ENCODE results near the gene PIGB. TPM values are rescaled to one million over a fixed set of nuclear protein-coding genes. Genes with fewer than 3 reads are reported as not detected.

PIGB gene
- total RNA-seq: 8.7 and 9.7 TPM in 2 replicates

DNA sequence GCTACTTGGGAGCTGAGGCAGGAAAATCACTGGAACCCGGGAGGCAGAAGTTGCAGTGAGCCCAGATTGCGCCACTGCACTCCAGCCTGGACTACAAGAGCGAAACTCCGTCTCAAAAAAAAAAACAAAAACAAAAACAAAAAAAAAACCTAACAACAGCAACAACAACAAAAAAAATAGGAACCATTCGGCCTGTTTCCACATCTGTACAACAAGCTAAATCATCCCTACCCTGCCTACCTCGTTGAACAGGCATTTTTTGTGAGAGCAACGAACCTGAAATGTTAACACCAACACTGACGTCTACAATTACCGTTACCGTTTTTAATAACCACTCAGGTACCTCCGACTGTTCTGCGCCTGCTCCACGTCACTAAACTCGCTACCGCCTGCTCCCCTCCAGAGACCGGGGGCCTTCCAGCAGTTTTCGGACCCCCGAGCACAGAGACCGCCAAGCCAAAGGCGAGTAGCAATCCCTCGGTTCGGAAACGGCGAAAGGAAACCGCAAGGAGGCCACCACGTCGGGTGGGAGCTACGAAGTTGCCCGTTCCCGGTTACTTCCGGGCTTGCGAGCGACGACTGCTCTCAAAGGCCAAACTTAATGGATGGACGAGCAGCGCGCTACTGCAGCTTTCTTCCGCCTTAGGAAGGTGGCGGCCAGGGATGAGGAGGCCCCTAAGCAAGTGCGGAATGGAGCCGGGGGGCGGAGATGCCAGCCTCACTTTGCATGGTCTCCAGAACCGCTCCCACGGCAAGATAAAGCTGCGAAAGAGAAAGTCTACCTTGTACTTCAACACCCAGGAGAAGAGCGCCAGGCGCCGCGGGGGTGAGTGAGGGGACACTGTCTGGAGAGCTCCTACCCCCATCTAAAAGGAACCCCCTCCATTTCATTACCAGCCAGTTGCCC is at the start of gene PIGB, which contains the start of gene PIGBOS1:
Gene PIGB (plus strand): TSS at position 635 of the 907 bp plus-strand sequence. CDS start 29 bp downstream, at position 664.
Gene PIGBOS1 (minus strand): TSS at position 536 of the 907 bp plus-strand sequence. CDS start 1,331 bp downstream, outside the sequence.

DNA sequence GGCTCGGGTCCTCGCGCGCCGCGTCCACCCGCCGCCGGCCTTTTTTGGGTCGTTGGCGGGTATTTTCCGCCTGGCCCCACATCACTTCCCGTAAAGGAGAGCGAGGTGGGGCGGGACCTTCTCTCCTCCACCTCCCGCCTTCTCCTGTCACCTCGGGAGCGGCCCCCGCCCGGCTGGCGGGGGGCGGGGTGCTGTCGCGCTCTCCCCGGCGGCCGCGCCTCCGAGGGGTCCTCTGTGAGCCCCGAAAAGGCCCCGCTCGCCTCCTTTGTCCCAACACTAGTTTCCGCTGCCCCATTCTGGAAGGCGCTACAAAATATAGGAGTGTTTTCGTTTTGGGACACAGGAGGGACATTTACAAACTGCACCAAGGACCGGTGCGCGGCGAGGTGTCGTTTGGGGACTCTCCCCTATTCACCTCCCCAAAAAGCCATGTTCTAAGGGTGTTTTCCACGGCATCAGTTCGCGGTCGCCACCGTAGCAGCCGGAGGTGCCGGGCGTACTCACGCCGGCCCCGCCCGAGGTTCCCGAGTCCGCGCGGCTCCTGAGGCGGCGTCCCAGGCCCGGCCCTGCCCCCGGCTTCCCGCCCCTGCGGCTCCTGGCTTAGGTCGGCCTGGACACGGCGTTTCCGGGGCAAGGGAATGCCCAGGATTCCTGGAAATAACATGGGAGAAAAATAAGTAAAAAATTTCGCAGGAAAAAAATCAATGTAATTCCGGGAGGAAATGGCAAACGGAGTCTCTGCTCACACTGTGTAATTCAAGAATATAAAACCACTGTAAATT is 29.1 kb upstream of the PIGB start, which contains the start of gene RAB27A:
Gene RAB27A (minus strand): TSS at position 68 of the 782 bp plus-strand sequence. CDS start 54,879 bp downstream, outside the sequence.

Other genes with a start within 250 kb of the PIGB start
- 105 and 120 TPM in 2 replicates for gene RSL24D1, start 122.3 kb upstream of the PIGB start, total RNA-seq
- gene RAB27A, start 29.4 kb upstream of the PIGB start, total RNA-seq: 13.1 and 19.8 TPM in 2 replicates
- 10.0 and 15.6 TPM in 2 replicates for gene PIGBOS1, start 99 bp upstream of the PIGB start, total RNA-seq
- gene CCPG1, start 89.1 kb downstream of the PIGB start, total RNA-seq: 22.4 and 30.6 TPM in 2 replicates
- gene PIERCE2, start 89.3 kb downstream of the PIGB start, total RNA-seq: 6.5 TPM in 1 of 2 replicates, not detected in the other
- gene DNAAF4, start 189.0 kb downstream of the PIGB start, total RNA-seq: 1.6 TPM in 1 of 2 replicates, not detected in the other